H1 (cell line): ENCODE results near the gene TERF2IP. TPM values are rescaled to one million over a fixed set of nuclear protein-coding genes. Genes with fewer than 3 reads are reported as not detected.
A peak's percentile ranks its signal among the peaks of the same experiment; 100 is the strongest.

Source experiments
- CTCF ChIA-PET: fragments of 300-600 bp; sonication (Branson Sonifier 250); formaldehyde crosslinking; loops from one replicate; lab custom pipeline; 2021; ENCODE audit not compliant: partially characterized antibody; lab: Charles Lee
- POLR2A ChIA-PET: fragments of 300-600 bp; sonication (Branson Sonifier 250); formaldehyde crosslinking; loops from one replicate; lab custom pipeline; 2021; ENCODE audit warnings: inconsistent platforms; ENCODE audit not compliant: partially characterized antibody; lab: Charles Lee
- DNase-seq, 2 experiments: peaks; one replicate each; pipeline versions ENCODE4 v3.0.0 to v3.0.0-alpha.2; 2010 to 2022; ENCODE audit warnings: low spot score in 2 of 2, low read depth in 1 of 2, mixed read lengths in 1 of 2
- FAIRE-seq: peaks from 2 replicates; lab custom pipeline; 2011; peaks lifted over from hg19 to GRCh38; lab: Jason Lieb, UNC
- H2AFZ ChIP-seq: 2 replicates; pipeline ENCODE4 v1.8.1; 2012; ENCODE audit warnings: low read length, inconsistent platforms
- H2AK5ac ChIP-seq: 2 replicates; pipeline ENCODE4 v1.6.1; 2013; ENCODE audit warnings: low read depth, low read length
- H2BK120ac ChIP-seq: replicated peaks from 2 replicates; pipeline ENCODE3; 2013; ENCODE audit warnings: low read depth, low read length, inconsistent platforms
- H2BK12ac ChIP-seq: 2 replicates; pipeline ENCODE4 v1.6.1; 2013; ENCODE audit warnings: low read depth, low read length
- H2BK15ac ChIP-seq: 2 replicates; pipeline ENCODE4 v1.6.1; 2013; ENCODE audit warnings: low read length
- H2BK20ac ChIP-seq: 2 replicates; pipeline ENCODE4 v1.6.1; 2013; ENCODE audit warnings: low read length
- H2BK5ac ChIP-seq: 2 replicates; pipeline ENCODE4 v1.6.1; 2013; ENCODE audit warnings: low read depth, low read length
- H3K14ac ChIP-seq: 2 replicates; pipeline ENCODE4 v1.6.1; 2013; ENCODE audit warnings: inconsistent platforms; ENCODE audit not compliant: insufficient read length
- H3K18ac ChIP-seq: 2 replicates; pipeline ENCODE4 v1.6.1; 2013; ENCODE audit warnings: low read length; ENCODE audit errors: extremely low read depth
- H3K23ac ChIP-seq: 2 replicates; pipeline ENCODE4 v1.6.1; 2013; ENCODE audit warnings: inconsistent platforms; ENCODE audit not compliant: insufficient read length
- H3K23me2 ChIP-seq: 2 replicates; pipeline ENCODE4 v1.6.1; 2013; ENCODE audit warnings: low read depth, low read length
- H3K27ac ChIP-seq: 2 replicates; pipeline ENCODE4 v1.6.1; 2011; ENCODE audit warnings: low read depth, low read length, inconsistent platforms
- H3K27me3 ChIP-seq, 4 experiments: replicated peaks in 1 of 4; 1 replicate in 1 of 4; 2 replicates in 3 of 4; pipeline versions ENCODE4 v1.6.1 to v1.8.1; 2011 to 2013; ENCODE audit warnings: low read length in 3 of 4, mild to moderate bottlenecking in 3 of 4, inconsistent platforms in 2 of 4, mixed read lengths in 2 of 4, moderate library complexity in 1 of 4; ENCODE audit not compliant: control insufficient read depth in 3 of 4, insufficient read depth in 3 of 4; ENCODE audit errors: extremely low read depth in 1 of 4
- H3K36me3 ChIP-seq, 4 experiments: 2 replicates each; pipeline versions ENCODE4 v1.6.1 to v1.8.1; 2011 to 2013; ENCODE audit warnings: mild to moderate bottlenecking in 4 of 4, low read length in 3 of 4, moderate library complexity in 2 of 4, control low read depth in 1 of 4, inconsistent platforms in 1 of 4; ENCODE audit not compliant: insufficient read depth in 4 of 4, control insufficient read depth in 2 of 4
- H3K4ac ChIP-seq: replicated peaks from 2 replicates; pipeline ENCODE3; 2013; ENCODE audit warnings: low read length, low read depth, mixed read lengths, inconsistent platforms; ENCODE audit not compliant: insufficient read length
- H3K4me1 ChIP-seq, 4 experiments: replicated peaks in 1 of 4; 1 replicate in 1 of 4; 2 replicates in 3 of 4; pipeline versions ENCODE4 v1.6.1 to v1.8.1; 2011 to 2013; ENCODE audit warnings: low read length in 3 of 4, inconsistent platforms in 2 of 4, mixed read lengths in 1 of 4; ENCODE audit not compliant: insufficient read depth in 4 of 4, control insufficient read depth in 3 of 4
- H3K4me2 ChIP-seq, 2 experiments: 2 replicates each; pipeline versions ENCODE4 v1.6.1 to v1.8.1; 2011 to 2013; ENCODE audit warnings: low read depth in 2 of 2, low read length in 2 of 2, control low read depth in 1 of 2, inconsistent platforms in 1 of 2, mild to moderate bottlenecking in 1 of 2; ENCODE audit not compliant: insufficient read depth in 1 of 2
- H3K4me3 ChIP-seq, 4 experiments: fragments of 200-600, 300-600 bp in 1 of 4; sonication (generic), shearing (Covaris generic), sonication (Bioruptor Twin) in 1 of 4; 2 replicates each; pipeline versions ENCODE4 v1.5.1 to v1.8.1; 2011 to 2016; ENCODE audit warnings: low read length in 4 of 4, low read depth in 3 of 4, control low read depth in 2 of 4, inconsistent platforms in 2 of 4, mild to moderate bottlenecking in 2 of 4, mixed read lengths in 1 of 4, moderate library complexity in 1 of 4; ENCODE audit not compliant: insufficient read depth in 2 of 4; ENCODE audit errors: extremely low read depth in 1 of 4
- H3K56ac ChIP-seq: replicated peaks from 2 replicates; pipeline ENCODE3; 2013; ENCODE audit warnings: low read depth, mild to moderate bottlenecking, mixed read lengths, low read length, inconsistent platforms; ENCODE audit not compliant: insufficient read length
- H3K79me1 ChIP-seq: 2 replicates; pipeline ENCODE4 v1.6.1; 2013; ENCODE audit warnings: low read depth, low read length, control low read depth
- H3K79me2 ChIP-seq, 2 experiments: 2 replicates each; pipeline versions ENCODE4 v1.6.1 to v1.8.1; 2012 to 2013; ENCODE audit warnings: low read length in 2 of 2, mild to moderate bottlenecking in 2 of 2, inconsistent platforms in 1 of 2; ENCODE audit not compliant: insufficient read depth in 2 of 2, control insufficient read depth in 1 of 2
- H3K9ac ChIP-seq, 4 experiments: replicated peaks in 1 of 4; 1 replicate in 1 of 4; 2 replicates in 3 of 4; pipeline versions ENCODE4 v1.6.1 to v1.8.1; 2011 to 2013; ENCODE audit warnings: low read depth in 3 of 4, low read length in 3 of 4, control low read depth in 2 of 4, mild to moderate bottlenecking in 2 of 4, moderate library complexity in 2 of 4, inconsistent platforms in 1 of 4; ENCODE audit errors: extremely low read depth in 1 of 4
- H3K9me3 ChIP-seq, 2 experiments: 2 replicates each; pipeline versions ENCODE4 v1.6.1 to v1.8.1; 2012 to 2013; ENCODE audit warnings: mild to moderate bottlenecking in 2 of 2, moderate library complexity in 2 of 2, control low read depth in 1 of 2, inconsistent platforms in 1 of 2, low read depth in 1 of 2, low read length in 1 of 2, mixed read lengths in 1 of 2; ENCODE audit not compliant: insufficient read depth in 2 of 2
- H4K20me1 ChIP-seq, 2 experiments: replicated peaks in 1 of 2; 2 replicates each; pipeline versions ENCODE3 to v1.8.1; 2011 to 2013; ENCODE audit warnings: inconsistent platforms in 2 of 2, low read length in 2 of 2, mild to moderate bottlenecking in 1 of 2; ENCODE audit not compliant: insufficient read depth in 2 of 2, control insufficient read depth in 1 of 2
- H4K5ac ChIP-seq: 2 replicates; pipeline ENCODE4 v1.6.1; 2013; ENCODE audit warnings: low read length, low read depth, mixed read lengths, inconsistent platforms; ENCODE audit not compliant: insufficient read length
- H4K8ac ChIP-seq: 2 replicates; pipeline ENCODE4 v1.8.0; 2013; ENCODE audit warnings: mild to moderate bottlenecking, moderate library complexity, low read length, inconsistent platforms; ENCODE audit not compliant: insufficient read depth; ENCODE audit errors: extremely low read depth
- H4K91ac ChIP-seq: replicated peaks from 2 replicates; pipeline ENCODE3; 2013; ENCODE audit warnings: low read length, mixed read lengths, inconsistent platforms; ENCODE audit not compliant: insufficient read length
- BACH1 ChIP-seq: IDR thresholded peaks from 2 replicates; pipeline ENCODE4 v1.6.1; 2012; ENCODE audit warnings: low read length, improper control_type of control experiment
- CEBPB ChIP-seq: IDR thresholded peaks from 2 replicates; pipeline ENCODE4 v1.6.1; 2012; ENCODE audit warnings: low read depth, low read length
- FOSL1 ChIP-seq: IDR thresholded peaks from 2 replicates; pipeline ENCODE4 v1.6.1; 2011; ENCODE audit warnings: mild to moderate bottlenecking, low read depth, low read length, moderate library complexity; ENCODE audit not compliant: insufficient read depth
- HDAC6 ChIP-seq: IDR thresholded peaks from one replicate; pipeline ENCODE4 v1.7.1; 2012; ENCODE audit warnings: low read depth, mild to moderate bottlenecking, inconsistent platforms, low read length, moderate library complexity
- JUND ChIP-seq: IDR thresholded peaks from 2 replicates; pipeline ENCODE4 v1.6.1; 2011; ENCODE audit warnings: mild to moderate bottlenecking, improper control_type of control experiment, low read length
- KDM5A ChIP-seq: fragments of 200-600 bp; IDR thresholded peaks from 2 replicates; pipeline ENCODE4 v1.7.1; 2012; ENCODE audit warnings: mild to moderate bottlenecking, low read length, inconsistent platforms, mixed read lengths
- RXRA ChIP-seq: IDR thresholded peaks from 2 replicates; pipeline ENCODE4 v1.6.1; 2011; ENCODE audit warnings: low read depth, mild to moderate bottlenecking, low read length, moderate library complexity; ENCODE audit not compliant: insufficient read depth
- SIRT6 ChIP-seq: IDR thresholded peaks from one replicate; pipeline ENCODE4 v1.7.1; 2012; ENCODE audit warnings: low read length, inconsistent platforms
- SP4 ChIP-seq: IDR thresholded peaks from 2 replicates; pipeline ENCODE4 v1.6.1; 2012; ENCODE audit warnings: low read length, inconsistent platforms
- TAF1 ChIP-seq: IDR thresholded peaks from 2 replicates; pipeline ENCODE4 v1.6.1; 2011; ENCODE audit warnings: mild to moderate bottlenecking, low read depth, low read length
- WGBS, 2 experiments: shearing (Covaris generic) in 1 of 2; methylation state at CpG; one replicate each; pipeline versions ENCODE4 v1.1.6 to v1.1.7; 2013 to 2015; ENCODE audit warnings: low lambda C conversion rate in 2 of 2, mixed read lengths in 2 of 2, inconsistent platforms in 1 of 2, low coverage in 1 of 2, missing lambda C conversion rate in 1 of 2; ENCODE audit not compliant: insufficient replicate concordance in 2 of 2, insufficient coverage in 1 of 2, insufficient read length in 1 of 2; ENCODE audit errors: extremely low coverage in 1 of 2, missing lambda C conversion rate in 1 of 2; 5-methylcytosine and 5-hydroxymethylcytosine counted together
- polyA plus RNA-seq, 7 experiments: library from polyadenylated mRNA; depleted of rRNA in 3 of 7; stranded (reverse) in 5 of 7; unstranded in 2 of 7; fragments of >200 nt in 5 of 7; fragments of 200-250 nt in 2 of 7; gene quantifications; 1 replicate in 5 of 7; 2 replicates in 1 of 7; 4 replicates in 1 of 7; pipeline versions ENCODE4 v1.2.1 to v1.2.3, GENCODE V29; 2011 to 2013; ENCODE audit warnings: missing spikeins in 2 of 7, mixed read lengths in 2 of 7
- total RNA-seq: library from RNA; stranded (reverse); fragmentation: NEBNext Ultra II Directional; extraction: Animal tissue kit (Norgen Biotek cat#: 25700); gene quantifications from 2 replicates; pipeline ENCODE4 v1.2.1, GENCODE V29; 2021
- TF ChIP-seq, protein P1 (sequence below): IDR thresholded peaks from 2 replicates; pipeline ENCODE4 v1.6.1; 2012; ENCODE audit warnings: inconsistent platforms

TERF2IP gene
- total and polyA plus RNA-seq, 2 of the 8 experiments (the other 6 are each of a cell fraction or from before 2014, with no cell fraction given), result 5.5 to 15.1 TPM

GRCh38 chr16:75679366-75679765 is 31.8 kb downstream of the TERF2IP start:
- no peak for DNase-seq
- Histone ChIP-seq H3K14ac (no peak overlapping the region), H3K4me3 (no peak overlapping the region), H3K18ac (no peak overlapping the region), H2BK15ac (no peak overlapping the region), H2AFZ (peak overlapping the region; percentile 81), H3K79me2 (no peaks in the 10 kb centered on the region), H4K20me1 (no peaks in the 10 kb centered on the region), H3K4me1 (no peaks in the 10 kb centered on the region), H4K5ac (no peak overlapping the region), H3K9ac (no peak overlapping the region), H3K9me3 (peaks cover 18 to 20% of the 10 kb centered on the region in 2 experiments), H4K91ac (no peak overlapping the region), H3K56ac (no peak overlapping the region), H3K27me3 (no peaks in the 10 kb centered on the region), H4K8ac (no peak overlapping the region), H3K79me1 (no peaks in the 10 kb centered on the region), H2BK5ac (no peak overlapping the region), H2AK5ac (no peak overlapping the region), H3K23me2 (peaks cover 2% of the 10 kb centered on the region; the same call in 1 of the 2 replicates), H3K23ac (no peak overlapping the region), H3K4me2 (no peak overlapping the region), H3K4ac (no peak overlapping the region), H2BK20ac (no peak overlapping the region), H2BK120ac (no peak overlapping the region), H3K36me3 (no peaks in the 10 kb centered on the region), H3K27ac (no peak overlapping the region), H2BK12ac (no peak overlapping the region)
- WGBS, 2 experiments, result 95% methylated on average over 5 of the region's 5 CpGs; no CpG with 5 or more reads in 1 of the 2 experiments
- CTCF ChIA-PET, result no interaction called here
- POLR2A ChIA-PET, result no interaction called here
- no peak for FAIRE-seq
- TF ChIP-seq CEBPB (no peak), JUND (no peak), SIRT6 (no peak), HDAC6 (no peak), FOSL1 (no peak), RXRA (no peak), SP4 (no peak), KDM5A (no peak), TAF1 (no peak), BACH1 (no peak)
- TF ChIP-seq, protein P1, sequence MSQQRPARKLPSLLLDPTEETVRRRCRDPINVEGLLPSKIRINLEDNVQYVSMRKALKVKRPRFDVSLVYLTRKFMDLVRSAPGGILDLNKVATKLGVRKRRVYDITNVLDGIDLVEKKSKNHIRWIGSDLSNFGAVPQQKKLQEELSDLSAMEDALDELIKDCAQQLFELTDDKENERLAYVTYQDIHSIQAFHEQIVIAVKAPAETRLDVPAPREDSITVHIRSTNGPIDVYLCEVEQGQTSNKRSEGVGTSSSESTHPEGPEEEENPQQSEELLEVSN, result no peak
